Lower leg skin (tissue), 4 donors: Measurements from ENCODE around the gene QSER1. TPM values are rescaled to one million over a fixed set of nuclear protein-coding genes. Genes with fewer than 3 reads are reported as not detected.

Experiments
- DNase-seq, 2 donors: peaks; one replicate each; pipeline ENCODE4 v3.0.0-alpha.2; 2019; ENCODE audit warnings: low spot score in 2 of 2
- H3K4me3 ChIP-seq: fragments of 200-600 bp; sonication (generic); 2 replicates; pipeline ENCODE4 v1.5.1; 2017; ENCODE audit warnings: mild to moderate bottlenecking, low read depth; ENCODE audit not compliant: poor library complexity, severe bottlenecking
- CTCF ChIP-seq, 3 donors: fragments of 450-650 bp; IDR thresholded peaks; one replicate each; pipeline ENCODE4 v1.5.1; 2016; ENCODE audit warnings: antibody characterized with exemption in 3 of 3, mild to moderate bottlenecking in 3 of 3, moderate library complexity in 2 of 3
- POLR2A ChIP-seq, 2 donors: fragments of 450-650 bp; IDR thresholded peaks; one replicate each; pipeline ENCODE4 v1.6.1; 2016 to 2017; ENCODE audit warnings: antibody characterized with exemption in 2 of 2, mild to moderate bottlenecking in 1 of 2, moderate library complexity in 1 of 2
- WGBS, 2 donors: methylation state at CpG; one replicate each; pipeline ENCODE4 v1.1.5; 2018; 5-methylcytosine and 5-hydroxymethylcytosine counted together
- intact Hi-C: fragments of 100-400 bp; cut with DNase I; formaldehyde crosslinking; loops from one replicate; pipeline ENCODE4 v1.15.0; 2023; ENCODE audit warnings: low total_unique reads
- total RNA-seq, 4 donors: library from RNA; depleted of rRNA; stranded (reverse); fragments of >200 nt; gene quantifications; one replicate each; pipeline ENCODE4 v1.1.0, GENCODE V29; 2016

The QSER1 gene
- total RNA-seq, 4 donors from 2014 or later, result 27.8 to 34.2 (median 32.1) TPM

- intact Hi-C loops, result no loop called here
- no peak for TF ChIP-seq CTCF (IDR thresholded peaks at IDR 0.05)
- DNase-seq, result no peak
- no peak overlapping the region for H3K4me3 ChIP-seq
Observed at GRCh38 chr11:32991898-32992297, 99.3 kb downstream of the QSER1 start.

GRCh38 chr11:33000181-33000580 lies 107.6 kb downstream of the QSER1 start:
- intact Hi-C loops, result no loop called here
- DNase-seq, result no peak
- no peak overlapping the region for H3K4me3 ChIP-seq
- TF ChIP-seq CTCF (IDR thresholded peaks at IDR 0.05) (no peak), POLR2A (IDR thresholded peaks at IDR 0.05) (no peak)

- 61 to 69% methylated on average over 6 of the region's 6 CpGs for WGBS, 2 donors
- H3K4me3 ChIP-seq, result no peak overlapping the region
- intact Hi-C loops, result no loop called here
- DNase-seq, result no peak
- no peak for TF ChIP-seq CTCF (IDR thresholded peaks at IDR 0.05)
- TF ChIP-seq POLR2A (IDR thresholded peaks at IDR 0.05), result no peak
Observed at GRCh38 chr11:33001281-33001680, 108.7 kb downstream of the QSER1 start.

GRCh38 chr11:33001751-33002542 lies 109.3 kb downstream of the QSER1 start:
- intact Hi-C loops, result no loop called here
- WGBS, 2 donors, result 76 to 79% methylated on average over 8 of the region's 8 CpGs
- no peak for DNase-seq
- TF ChIP-seq CTCF (IDR thresholded peaks at IDR 0.05), result no peak
- no peak for TF ChIP-seq POLR2A (IDR thresholded peaks at IDR 0.05)
- no peak overlapping the region for H3K4me3 ChIP-seq

- intact Hi-C loops, result no loop called here
- TF ChIP-seq POLR2A (IDR thresholded peaks at IDR 0.05) (no peak), CTCF (IDR thresholded peaks at IDR 0.05) (no peak)
- no peak overlapping the region for H3K4me3 ChIP-seq
- WGBS, 2 donors, result 43 to 45% methylated on average over 2 of the region's 2 CpGs
- DNase-seq, result no peak
Observed at GRCh38 chr11:33005175-33005574, 112.6 kb downstream of the QSER1 start.

- TF ChIP-seq CTCF (IDR thresholded peaks at IDR 0.05) (no peak), POLR2A (IDR thresholded peaks at IDR 0.05) (no peak)
- no peak overlapping the region for H3K4me3 ChIP-seq
- DNase-seq, result no peak
- intact Hi-C loops, result no loop called here
Observed at GRCh38 chr11:33006010-33006409, 113.4 kb downstream of the QSER1 start.
